GM12878 (cell line): ENCODE measurements around the gene PTK6. TPM values are rescaled to one million over a fixed set of nuclear protein-coding genes. Genes with fewer than 3 reads are reported as not detected.
"Not testable (repeated sequence)": the region's sequence is repeated elsewhere in the genome, so short reads cannot be mapped to it uniquely, and the experiment has no call there.

Source experiments
- ATAC-seq: fragments of 200-7000 bp; cut with Tn5 transposase; 3 replicates; pipeline ENCODE4 v1.9.1; 2020; ENCODE audit warnings: mild to moderate bottlenecking, moderate library complexity
- BruUV-seq: library from RNA; stranded (reverse); fragments of 400-500 nt; replicated peaks from 2 replicates; lab custom pipeline; 2021; lab: Mats Ljungman, UMichigan
- CTCF ChIA-PET: fragments of 300-600 bp; sonication (Branson Sonifier 250); formaldehyde crosslinking; extraction: SDS; loops from one replicate; lab custom pipeline; 2021; ENCODE audit warnings: inconsistent platforms; lab: Yijun Ruan, JAX
- POLR2A ChIA-PET: fragments of 350-600 bp; formaldehyde crosslinking; extraction: SDS; loops from one replicate; lab custom pipeline; 2021; ENCODE audit warnings: inconsistent platforms; lab: Charles Lee
- RAD21 ChIA-PET: fragments of 300-600 bp; sonication (Branson Sonifier 250); formaldehyde crosslinking; loops from one replicate; lab custom pipeline; 2023; ENCODE audit warnings: antibody characterized with exemption; ENCODE audit not compliant: unreplicated experiment; lab: Charles Lee
- SMC1A ChIA-PET: fragments of 300-600 bp; sonication (Branson Sonifier 250); formaldehyde crosslinking; loops from one replicate; lab custom pipeline; 2023; ENCODE audit not compliant: unreplicated experiment, uncharacterized antibody; lab: Charles Lee
- DNase-seq: peaks from one replicate; pipeline ENCODE4 v3.0.0-alpha.2; 2011; ENCODE audit warnings: low read depth, low spot score
- FAIRE-seq: peaks from 3 replicates; lab custom pipeline; 2011; peaks lifted over from hg19 to GRCh38; lab: Jason Lieb, UNC
- H2AFZ ChIP-seq: 2 replicates; pipeline ENCODE4 v1.6.0; 2011; ENCODE audit warnings: low read depth, low read length, control low read depth; ENCODE audit not compliant: control insufficient read depth
- H3K27ac ChIP-seq: 2 replicates; pipeline ENCODE4 v1.5.1; 2011; ENCODE audit warnings: control low read depth; ENCODE audit not compliant: control insufficient read depth, insufficient read depth
- H3K27me3 ChIP-seq, 2 experiments: replicated peaks in 1 of 2; 2 replicates each; pipeline versions ENCODE4 v1.6.0 to v1.6.1; 2011; ENCODE audit warnings: low read length in 1 of 2; ENCODE audit not compliant: control insufficient read depth in 2 of 2, insufficient read depth in 2 of 2
- H3K36me3 ChIP-seq, 2 experiments: 2 replicates each; pipeline ENCODE4 v1.5.1; 2011; ENCODE audit warnings: low read length in 1 of 2; ENCODE audit not compliant: control insufficient read depth in 2 of 2, insufficient read depth in 2 of 2
- H3K4me1 ChIP-seq: 2 replicates; pipeline ENCODE4 v1.6.1; 2011; ENCODE audit warnings: mild to moderate bottlenecking, low read length, moderate library complexity, mixed read lengths; ENCODE audit not compliant: control insufficient read depth, insufficient read depth
- H3K4me2 ChIP-seq: 2 replicates; pipeline ENCODE4 v1.6.0; 2011; ENCODE audit warnings: control low read depth; ENCODE audit not compliant: control insufficient read depth, insufficient read depth
- H3K4me3 ChIP-seq: fragments of 200-600 bp; sonication (generic); 2 replicates; pipeline ENCODE4 v1.5.1; 2016
- H3K79me2 ChIP-seq: 2 replicates; pipeline ENCODE4 v1.6.0; 2011; ENCODE audit warnings: low read length; ENCODE audit not compliant: control insufficient read depth, insufficient read depth
- H3K9ac ChIP-seq: 2 replicates; pipeline ENCODE4 v1.8.0; 2011; ENCODE audit warnings: low read length, control low read depth, mixed read lengths; ENCODE audit not compliant: control insufficient read depth, insufficient read depth
- H3K9me3 ChIP-seq: replicated peaks from 3 replicates; pipeline ENCODE4 v1.5.1; 2011; ENCODE audit warnings: mild to moderate bottlenecking, low read length; ENCODE audit not compliant: control insufficient read depth, insufficient read depth
- H4K20me1 ChIP-seq: 2 replicates; pipeline ENCODE4 v1.6.0; 2011; ENCODE audit not compliant: control insufficient read depth, insufficient read depth
- CEBPZ ChIP-seq: fragments of 150-350 bp; IDR thresholded peaks from 2 replicates; pipeline ENCODE4 v1.6.1; 2016; ENCODE audit warnings: low read depth, low read length
- POLR2A ChIP-seq: IDR thresholded peaks from 2 replicates; pipeline ENCODE4 v1.6.1; 2011; ENCODE audit warnings: low read depth, mild to moderate bottlenecking, low read length
- WGBS: methylation state at CpG from one replicate; pipeline ENCODE4 v1.1.6; 2016; ENCODE audit warnings: low lambda C conversion rate; ENCODE audit not compliant: insufficient replicate concordance, insufficient coverage; ENCODE audit errors: missing lambda C conversion rate; 5-methylcytosine and 5-hydroxymethylcytosine counted together
- in situ Hi-C: fragments of 300-500 bp; cut with MboI; formaldehyde crosslinking; loops from 9 replicates; pipeline ENCODE4 v1.14.3; 2018; ENCODE audit warnings: mixed read lengths
- intact Hi-C: fragments of 100-400 bp; cut with micrococcal nuclease; formaldehyde crosslinking; loops from one replicate; pipeline ENCODE4 v1.14.2; 2022; ENCODE audit not compliant: unreplicated experiment
- polyA plus RNA-seq, 11 experiments: library from polyadenylated mRNA; depleted of rRNA in 4 of 11; unstranded in 6 of 11; stranded (reverse) in 5 of 11; fragments of >200 nt; fragmentation: Nextera tagmentation in 4 of 11; fragmentation: Illumina TruSeq in 1 of 11; extraction: Ambion mirVana in 4 of 11; extraction: Trizol in 1 of 11; gene quantifications; 1 replicate in 1 of 11; 2 replicates in 10 of 11; pipeline versions ENCODE4 v1.2.1 to v1.2.3, GENCODE V29; 2011 to 2016; ENCODE audit warnings: inconsistent platforms in 2 of 11, missing spikeins in 2 of 11, low read depth in 1 of 11
- total RNA-seq, 4 experiments: library from RNA; depleted of rRNA in 3 of 4; stranded (reverse); fragments of >200 nt in 3 of 4; fragmentation: Illumina TruSeq in 1 of 4; extraction: Trizol in 1 of 4; gene quantifications; 2 replicates each; pipeline versions ENCODE4 v1.2.1 to v1.2.3, GENCODE V29; 2013 to 2021

The PTK6 gene
- total and polyA plus RNA-seq, 10 of the 15 experiments (the other 5 are each of a cell fraction or from before 2014, with no cell fraction given) = 0.02 to 0.21 (median 0.09) TPM; not detected in 3

GRCh38 chr20:63571087-63571478, 33.9 kb upstream of the PTK6 start:
- SMC1A ChIA-PET, H2AFZ ChIP-seq, POLR2A ChIA-PET, H3K27ac ChIP-seq, H3K36me3 ChIP-seq, H4K20me1 ChIP-seq, ATAC-seq, CTCF ChIA-PET, BruUV-seq, in situ Hi-C loops, H3K9ac ChIP-seq, H3K4me2 ChIP-seq, H3K27me3 ChIP-seq, FAIRE-seq, RAD21 ChIA-PET, H3K9me3 ChIP-seq, intact Hi-C loops, H3K79me2 ChIP-seq, H3K4me3 ChIP-seq, DNase-seq: not testable (repeated sequence)
- peaks cover 34% of the 10 kb centered on the region for H3K4me1 ChIP-seq
- WGBS = 53% methylated on average over 11 of the region's 11 CpGs

- Histone ChIP-seq H3K4me2 (no peak overlapping the region), H3K27ac (no peak overlapping the region), H3K36me3 (no peaks in the 10 kb centered on the region), H3K9ac (no peak overlapping the region), H2AFZ (no peak overlapping the region), H3K4me3 (no peak overlapping the region), H3K79me2 (peaks cover 3% of the 10 kb centered on the region; the same call in 1 of the 2 replicates), H3K4me1 (peaks cover 34% of the 10 kb centered on the region), H4K20me1 (no peaks in the 10 kb centered on the region), H3K27me3 (no peaks in the 10 kb centered on the region), H3K9me3 (no peaks in the 10 kb centered on the region; the same call in 2 of the 3 replicates)
- POLR2A ChIA-PET = interaction anchor here (0.6 kb wide), 2 partner anchors 15 to 297 kb away, joined by 3 read pairs; no protein-coding TSS in a partner anchor
- SMC1A ChIA-PET = no interaction called here
- RAD21 ChIA-PET = no interaction called here
- ATAC-seq (no peak), DNase-seq (no peak), FAIRE-seq (no peak)
- in situ Hi-C loops (no loop called here), intact Hi-C loops (no loop called here)
- BruUV-seq = no TSS peak
- CTCF ChIA-PET = no interaction called here
- TF ChIP-seq CEBPZ (no peak), POLR2A (peak; percentile 21; the same call in 1 of the 2 replicates)
- 95% methylated on average over 24 of the region's 28 CpGs for WGBS
Measured at GRCh38 chr20:63570281-63571086, 33.3 kb upstream of the PTK6 start.
